GM19463 (cell line): ENCODE results near the gene ADGRG6.
"Not testable (repeated sequence)": the region's sequence is repeated elsewhere in the genome, so short reads cannot be mapped to it uniquely, and the experiment has no call there.

Experiments used
- ATAC-seq: cut with Tn5 transposase; IDR thresholded peaks from one replicate; pipeline ENCODE4 v1.9.1; 2021; ENCODE audit warnings: mild to moderate bottlenecking, moderate library complexity; ENCODE audit not compliant: unreplicated experiment

Gene ADGRG6

DNA sequence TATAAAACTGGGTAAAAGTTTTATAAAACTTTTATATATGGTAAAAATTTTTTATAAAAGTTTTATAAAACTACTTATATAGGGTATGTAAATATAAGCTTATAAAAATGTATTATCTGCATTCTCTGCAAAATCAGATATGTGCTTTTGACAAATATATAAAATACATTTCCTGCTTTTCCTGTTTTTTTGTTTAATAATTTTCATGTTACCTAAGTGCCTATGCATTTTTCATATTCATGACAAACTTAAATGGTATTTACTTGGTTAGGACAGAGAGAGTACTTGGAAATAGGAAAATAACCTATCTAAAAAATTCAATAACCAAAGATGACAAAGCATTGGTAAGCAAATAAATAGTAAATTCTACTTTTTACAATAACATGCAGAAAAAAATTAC lies 41.2 kb downstream of the ADGRG6 start:
- ATAC-seq, result no peak

- no peak for ATAC-seq
Measured at GRCh38 chr6:142343938-142344337, 42.1 kb downstream of the ADGRG6 start.

DNA sequence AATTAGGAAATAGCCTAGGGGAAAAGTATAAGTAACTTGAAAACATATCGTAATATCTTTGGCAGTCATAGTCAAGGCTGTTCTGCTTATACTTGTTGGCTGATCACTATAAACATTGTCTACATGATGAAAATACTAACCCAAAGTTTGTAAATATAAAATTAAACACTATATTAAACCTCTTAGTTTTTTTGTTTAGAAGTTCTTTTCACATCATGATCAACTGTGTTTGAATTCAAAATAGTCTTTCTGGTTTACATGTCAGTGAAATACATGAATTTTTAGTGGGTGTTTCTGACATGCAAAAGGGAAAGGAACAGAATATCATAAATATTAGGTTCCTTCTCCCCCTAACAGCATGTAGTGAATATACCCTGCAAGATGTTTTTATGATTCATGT lies 43.5 kb downstream of the ADGRG6 start:
- no peak for ATAC-seq

DNA sequence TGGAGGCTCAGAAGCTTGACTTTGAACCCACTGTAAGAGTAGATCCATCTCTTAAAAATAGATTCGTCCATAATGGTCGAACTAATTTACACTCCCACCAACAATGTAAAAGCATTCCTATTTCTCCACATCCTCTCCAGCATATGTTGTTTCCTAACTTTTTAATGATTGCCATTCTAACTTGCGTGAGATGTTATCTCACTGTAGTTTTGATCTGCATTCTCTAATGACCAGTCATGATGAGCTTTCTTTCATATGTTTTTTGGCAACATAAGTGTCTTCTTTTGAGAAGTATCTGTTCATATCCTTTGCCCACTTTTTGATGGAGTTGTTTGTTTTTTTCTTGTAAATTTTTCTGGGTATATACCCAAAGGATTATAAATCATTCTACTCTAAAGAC lies 44.4 kb downstream of the ADGRG6 start:
- ATAC-seq, result not testable (repeated sequence)

DNA sequence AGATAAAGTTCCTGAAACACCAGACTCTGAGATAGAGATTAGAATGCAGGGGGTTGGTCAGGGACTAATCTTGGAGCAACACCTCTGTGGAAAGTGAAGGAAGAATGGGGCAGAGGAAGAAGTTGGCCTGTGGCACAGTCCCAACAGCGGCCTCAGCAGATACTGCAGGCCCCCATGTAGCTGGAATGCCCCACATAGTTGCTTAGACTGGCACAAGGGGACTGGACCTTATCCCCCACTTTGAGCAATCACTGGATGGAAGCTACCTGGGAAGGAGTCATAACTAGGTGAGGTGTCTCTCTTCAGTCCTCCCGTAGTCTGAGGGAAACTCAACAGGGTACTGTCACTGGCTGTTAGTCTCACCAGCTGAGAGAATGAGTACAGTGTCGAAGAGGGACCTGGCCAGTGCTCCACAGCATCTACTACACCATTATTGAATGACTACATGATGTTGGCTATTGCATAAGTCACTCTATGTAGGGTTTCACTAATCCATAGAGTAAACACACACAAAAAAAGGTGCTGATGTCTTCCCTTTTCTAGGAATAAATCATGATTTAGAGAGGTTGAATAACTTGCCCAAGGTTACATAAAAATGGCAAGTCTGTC lies 47.5 kb downstream of the ADGRG6 start:
- no peak for ATAC-seq

GRCh38 chr6:142350309-142350708 lies 48.5 kb downstream of the ADGRG6 start:
- no peak for ATAC-seq

DNA sequence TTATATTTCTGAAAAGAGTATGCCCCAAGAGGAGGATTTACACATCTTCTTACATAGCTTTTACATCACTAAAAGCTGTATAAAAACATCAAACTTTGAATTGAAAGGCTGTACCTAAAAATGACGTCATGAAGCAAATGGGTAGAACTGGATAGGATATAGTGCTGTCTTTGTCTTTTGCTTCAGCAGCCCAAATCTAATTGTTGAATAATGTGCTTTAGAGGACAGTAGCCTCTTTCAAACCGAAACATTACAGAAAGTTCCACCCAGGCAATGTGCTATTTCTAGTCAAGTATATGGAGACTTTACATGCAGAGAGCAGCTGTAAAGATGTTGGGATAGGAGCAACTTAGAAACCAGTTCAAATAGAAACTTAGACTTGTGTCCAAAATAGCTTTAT lies 51.9 kb downstream of the ADGRG6 start:
- ATAC-seq, result no peak

DNA sequence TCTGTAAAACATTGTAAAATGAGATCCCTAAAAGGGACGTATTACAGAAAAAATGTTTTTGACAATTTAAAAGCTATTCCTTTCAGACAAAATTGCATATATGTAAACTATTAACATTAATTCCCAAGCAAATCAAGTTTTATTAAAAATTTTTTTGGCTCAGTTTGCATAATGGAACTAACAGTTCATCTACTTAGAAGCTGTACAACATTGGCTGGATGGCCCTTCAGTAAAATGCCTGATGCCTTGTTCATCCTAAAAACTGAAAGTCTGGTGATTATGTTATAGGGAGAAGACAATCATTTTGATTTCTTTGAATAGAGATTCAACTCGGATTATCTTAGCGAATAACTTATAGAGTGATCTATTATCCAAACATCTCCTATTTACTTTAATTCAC lies 52.8 kb downstream of the ADGRG6 start:
- ATAC-seq, result no peak

DNA sequence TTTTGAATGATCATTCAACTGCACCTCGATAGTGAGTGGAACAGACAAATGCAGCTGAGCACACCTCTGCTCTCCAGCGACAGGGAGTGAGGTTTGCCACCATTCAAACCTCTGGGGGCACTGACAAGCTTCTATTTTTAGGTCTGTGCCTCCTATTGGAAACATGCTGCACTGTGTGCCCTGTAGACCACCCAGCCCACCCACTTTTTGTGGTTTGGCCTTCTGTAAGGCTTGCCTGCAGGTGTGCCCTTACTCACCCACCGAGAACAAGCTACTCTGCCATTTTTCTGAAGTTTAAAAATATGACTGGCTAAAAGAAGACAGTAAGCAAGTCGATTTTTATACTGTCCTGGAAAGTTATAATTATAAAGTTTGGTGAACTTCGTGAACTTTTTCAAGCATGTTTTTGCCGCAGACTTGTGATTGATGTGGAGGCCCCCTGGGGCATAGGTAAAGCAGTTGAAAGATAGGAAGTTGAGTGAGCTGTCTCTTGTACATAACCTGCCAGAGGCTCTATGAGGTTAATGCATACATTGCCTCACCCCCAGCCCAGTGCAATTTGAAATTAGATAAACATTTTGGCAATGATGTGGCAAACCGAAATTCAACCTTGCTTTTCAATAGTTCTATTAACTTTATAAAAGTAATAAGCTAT lies 53.8 kb downstream of the ADGRG6 start:
- no peak for ATAC-seq

DNA sequence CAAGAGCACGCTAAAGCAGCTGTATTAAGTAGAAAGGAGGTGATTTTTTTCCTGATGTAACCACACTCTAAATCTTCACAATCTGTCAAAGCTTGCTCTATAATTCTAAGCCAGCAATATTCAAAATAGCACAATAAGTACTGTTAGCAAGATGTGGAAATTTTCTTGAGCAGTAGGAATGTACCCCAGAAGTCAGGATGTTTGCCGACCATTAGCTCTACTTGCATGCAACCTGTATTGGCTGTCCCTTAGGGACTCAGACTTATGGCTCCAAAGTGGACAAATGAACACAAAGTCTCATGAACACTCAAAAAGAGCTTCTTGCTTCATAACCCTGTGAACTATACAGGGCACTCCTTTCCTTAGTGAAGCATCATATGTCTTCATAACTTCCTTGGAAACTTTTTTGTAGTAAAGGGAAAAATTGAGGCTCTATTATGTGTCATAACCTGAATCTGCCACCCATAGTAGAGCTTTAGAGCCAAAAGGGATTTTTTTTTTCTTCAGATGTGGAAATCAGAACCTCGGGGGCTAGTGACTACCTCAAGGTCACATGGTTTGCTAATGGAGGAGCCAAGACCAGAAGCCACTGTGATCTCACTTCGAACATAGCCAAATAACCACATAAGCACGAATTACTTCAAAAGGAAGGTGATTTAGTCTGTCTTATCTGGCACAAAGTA lies 54.5 kb downstream of the ADGRG6 start:
- ATAC-seq, result no peak

DNA sequence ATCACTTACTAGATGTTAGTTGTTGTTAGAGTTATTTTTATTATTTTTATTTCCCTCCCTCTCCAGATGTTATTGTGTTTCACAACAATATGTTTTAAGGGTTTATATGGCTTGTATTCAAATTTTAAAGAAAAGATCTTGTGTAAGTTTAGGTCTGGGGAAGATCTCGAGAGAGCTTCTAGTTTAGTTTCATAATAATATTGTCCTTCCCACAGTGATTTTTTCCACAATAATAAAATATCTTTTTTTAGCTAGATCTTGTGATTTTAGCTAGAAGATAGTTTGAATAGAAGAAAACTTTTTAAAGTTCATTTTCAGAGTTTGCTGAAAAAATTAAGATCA lies 55.0 kb downstream of the ADGRG6 start:
- no peak for ATAC-seq

- ATAC-seq, result no peak
Measured at GRCh38 chr6:142357879-142358278, 56.1 kb downstream of the ADGRG6 start.

DNA sequence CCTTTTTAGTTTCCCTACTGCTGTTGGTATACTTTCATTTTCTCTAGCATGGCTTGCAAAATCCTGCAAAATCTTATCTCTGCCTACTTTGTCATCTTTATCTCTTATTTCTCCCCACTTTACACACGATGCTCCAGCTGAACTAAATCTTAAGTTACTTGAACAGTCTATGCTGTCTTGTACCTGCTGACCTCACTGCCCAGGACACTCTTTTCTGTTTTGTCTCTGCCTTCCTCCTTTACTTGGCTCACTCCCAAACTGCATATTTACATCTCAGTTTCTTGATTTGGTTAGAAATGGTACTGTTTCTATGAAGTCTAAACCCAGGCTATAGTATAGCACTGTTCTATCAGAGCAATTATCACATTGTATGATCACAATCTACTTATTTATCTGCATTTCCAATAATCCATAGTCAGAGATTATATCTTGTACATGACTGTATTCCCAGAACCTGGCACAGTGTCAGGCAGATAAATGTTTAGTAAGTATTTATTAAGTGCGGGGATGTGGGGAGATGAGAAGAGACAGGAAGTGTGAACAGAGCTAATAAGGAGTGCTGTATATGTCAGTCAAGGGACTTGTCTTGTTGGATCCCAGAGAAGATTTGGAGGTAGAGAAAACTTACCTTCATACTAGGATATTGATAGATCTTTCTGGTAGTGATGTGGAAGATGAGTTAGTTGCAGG lies 57.6 kb downstream of the ADGRG6 start:
- ATAC-seq, result no peak

DNA sequence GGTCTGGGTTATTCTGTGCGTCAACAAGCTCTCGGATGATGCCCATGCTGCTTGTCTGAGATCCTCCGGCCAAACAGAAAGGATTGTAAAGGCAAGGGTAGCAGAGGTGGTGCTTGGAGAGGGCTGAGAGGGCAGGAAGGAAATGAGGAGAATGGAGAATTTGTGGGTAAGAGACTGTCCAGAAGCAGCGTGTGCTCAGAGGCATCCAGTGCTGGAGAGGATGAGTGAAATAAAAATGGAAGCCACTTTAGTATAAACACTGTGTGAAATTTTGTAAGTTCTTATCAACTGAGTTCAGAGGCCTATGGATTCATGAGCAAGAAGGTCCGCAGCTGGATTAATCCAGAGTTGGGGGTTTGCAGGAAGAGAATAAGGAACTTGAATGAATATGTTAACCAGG lies 59.5 kb downstream of the ADGRG6 start:
- no peak for ATAC-seq

- ATAC-seq, result no peak
Measured at GRCh38 chr6:142361779-142362750, 60.3 kb downstream of the ADGRG6 start.

DNA sequence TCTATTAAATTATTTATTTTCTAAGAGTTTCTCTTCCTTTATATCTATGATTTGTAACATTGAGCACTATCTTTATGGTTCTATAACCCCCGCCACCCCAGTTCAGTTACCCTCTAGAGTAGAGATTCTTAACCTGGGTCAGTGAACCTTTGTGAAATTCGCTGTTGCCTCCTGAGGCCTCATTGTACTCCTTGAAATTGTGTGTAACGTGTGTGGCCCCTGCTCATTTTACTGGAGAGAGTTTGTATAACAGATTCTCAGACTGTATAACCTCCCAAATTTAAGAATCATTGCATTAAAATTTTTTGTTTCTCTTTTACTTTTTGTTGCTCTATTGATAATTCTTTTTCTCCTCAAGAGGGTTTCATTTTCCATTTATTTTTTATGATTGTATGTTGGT lies 65.3 kb downstream of the ADGRG6 start:
- no peak for ATAC-seq

GRCh38 chr6:142367501-142368018 lies 65.8 kb downstream of the ADGRG6 start:
- ATAC-seq, result no peak

- no peak for ATAC-seq
Measured at GRCh38 chr6:142369266-142369665, 67.5 kb downstream of the ADGRG6 start.

DNA sequence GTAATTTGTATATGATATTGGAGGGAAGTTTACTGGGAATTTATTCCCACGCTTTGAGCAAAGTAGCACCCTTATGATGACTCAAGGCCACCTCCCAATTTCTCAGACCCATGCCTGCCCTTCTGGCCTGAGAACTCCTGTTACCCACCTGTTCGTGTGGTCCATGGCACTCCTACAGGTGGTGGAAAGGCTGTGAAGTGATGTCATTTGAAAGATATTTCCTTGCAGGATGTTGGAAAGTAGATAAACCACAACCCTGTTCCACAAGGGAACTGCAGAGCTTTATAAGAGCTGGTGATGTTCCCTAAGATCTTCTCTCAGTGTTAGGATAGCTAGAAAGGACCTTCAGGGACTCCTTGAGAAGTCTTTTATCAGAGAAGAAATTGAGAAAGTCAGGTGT lies 70.5 kb downstream of the ADGRG6 start:
- no peak for ATAC-seq

DNA sequence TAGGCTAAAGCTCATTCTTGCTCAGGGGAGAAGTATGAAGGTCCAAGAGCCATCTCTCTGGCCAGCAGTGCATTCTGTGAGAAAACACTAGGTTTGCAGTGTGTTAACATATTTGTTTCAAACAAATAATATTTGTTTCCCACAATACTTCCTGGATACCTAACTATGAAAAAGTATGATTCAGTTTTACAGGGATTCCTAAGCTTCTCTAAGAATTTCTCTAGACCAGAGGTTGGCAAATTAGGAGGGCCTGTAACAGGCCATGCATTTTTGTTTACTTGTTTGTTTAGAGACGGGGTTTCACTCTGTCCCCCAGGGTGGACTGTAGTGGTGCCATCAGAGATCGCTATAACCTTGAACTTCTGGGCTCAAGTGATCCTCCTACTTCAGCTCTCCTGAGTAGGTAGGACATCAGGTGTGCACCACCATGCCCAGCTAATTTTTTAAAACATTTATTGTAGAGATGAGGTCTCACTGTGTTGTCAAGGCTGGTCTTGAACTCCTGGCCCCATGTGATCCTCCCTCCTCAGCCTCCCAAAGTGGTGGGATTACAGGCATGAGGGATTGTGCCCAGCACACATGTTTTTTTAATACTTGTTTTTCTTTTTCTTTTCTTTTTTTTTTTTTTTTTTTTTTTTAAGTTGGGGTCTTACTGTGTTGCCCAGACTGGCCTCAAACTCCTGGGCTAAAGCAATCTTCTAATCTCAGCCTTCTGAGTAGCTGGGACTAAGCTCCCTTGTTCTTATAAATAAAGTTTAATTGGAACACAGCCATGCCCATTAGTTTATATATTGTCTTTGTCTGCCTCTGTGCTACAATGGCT lies 71.7 kb downstream of the ADGRG6 start:
- no peak for ATAC-seq
